Measurements from ENCODE around the gene PTH2. TPM values are rescaled to one million over a fixed set of nuclear protein-coding genes. Genes with fewer than 3 reads are reported as not detected.

PTH2 gene
- total RNA-seq, 1 donor from 2014 or later, result not detected

GRCh38 chr19:49398001-49398615, 25.1 kb downstream of the PTH2 start:
- Mint-ChIP-seq H3K9me3 (ENCODE audit: unreplicated experiment) (no peaks in the 10 kb centered on the region), H3K4me1 (ENCODE audit: low read depth, unreplicated experiment) (no peaks in the 10 kb centered on the region), H3K4me3 (ENCODE audit: unreplicated experiment) (no peak overlapping the region), H3K36me3 (ENCODE audit: low read depth, unreplicated experiment) (no peaks in the 10 kb centered on the region), H3K27ac (ENCODE audit: unreplicated experiment) (no peak overlapping the region), H3K27me3 (ENCODE audit: low read depth, unreplicated experiment) (peaks cover 38% of the 10 kb centered on the region)
- Histone ChIP-seq H3K4me2 (ENCODE audit: low read length) (no peak overlapping the region), H3K9me3 (ENCODE audit: insufficient read depth, low read depth, low read length) (no peaks in the 10 kb centered on the region), H3K36me3 (ENCODE audit: insufficient read depth, low read length) (no peaks in the 10 kb centered on the region), H3K9ac (ENCODE audit: low read length) (no peak overlapping the region), H3K4me3 (ENCODE audit: insufficient read depth, low read depth, low read length) (no peak overlapping the region), H3K27ac (ENCODE audit: low read depth, low read length) (no peak overlapping the region), H4K20me1 (ENCODE audit: insufficient read depth, low read length) (no peaks in the 10 kb centered on the region), H3K79me2 (ENCODE audit: insufficient read depth, low read length) (no peaks in the 10 kb centered on the region), H3K27me3 (ENCODE audit: insufficient read depth, low read length) (no peaks in the 10 kb centered on the region), H2AFZ (ENCODE audit: low read depth, low read length) (no peak overlapping the region), H3K4me1 (ENCODE audit: insufficient read depth, low read length) (no peaks in the 10 kb centered on the region)
- TF ChIP-seq, protein P1, sequence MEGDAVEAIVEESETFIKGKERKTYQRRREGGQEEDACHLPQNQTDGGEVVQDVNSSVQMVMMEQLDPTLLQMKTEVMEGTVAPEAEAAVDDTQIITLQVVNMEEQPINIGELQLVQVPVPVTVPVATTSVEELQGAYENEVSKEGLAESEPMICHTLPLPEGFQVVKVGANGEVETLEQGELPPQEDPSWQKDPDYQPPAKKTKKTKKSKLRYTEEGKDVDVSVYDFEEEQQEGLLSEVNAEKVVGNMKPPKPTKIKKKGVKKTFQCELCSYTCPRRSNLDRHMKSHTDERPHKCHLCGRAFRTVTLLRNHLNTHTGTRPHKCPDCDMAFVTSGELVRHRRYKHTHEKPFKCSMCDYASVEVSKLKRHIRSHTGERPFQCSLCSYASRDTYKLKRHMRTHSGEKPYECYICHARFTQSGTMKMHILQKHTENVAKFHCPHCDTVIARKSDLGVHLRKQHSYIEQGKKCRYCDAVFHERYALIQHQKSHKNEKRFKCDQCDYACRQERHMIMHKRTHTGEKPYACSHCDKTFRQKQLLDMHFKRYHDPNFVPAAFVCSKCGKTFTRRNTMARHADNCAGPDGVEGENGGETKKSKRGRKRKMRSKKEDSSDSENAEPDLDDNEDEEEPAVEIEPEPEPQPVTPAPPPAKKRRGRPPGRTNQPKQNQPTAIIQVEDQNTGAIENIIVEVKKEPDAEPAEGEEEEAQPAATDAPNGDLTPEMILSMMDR (IDR thresholded peaks at IDR 0.05; ENCODE audit: insufficient read depth, low read depth, low read length), result no peak
- FAIRE-seq, result no peak
- DNase-seq (ENCODE audit: low read depth), result no peak

GRCh38 chr19:49396738-49397505, 26.3 kb downstream of the PTH2 start:
- H3K79me2 ChIP-seq (ENCODE audit: insufficient read depth, low read length), result no peaks in the 10 kb centered on the region
- TF ChIP-seq, protein P1 (IDR thresholded peaks at IDR 0.05; ENCODE audit: insufficient read depth, low read depth, low read length), result no peak
- no peak for TF ChIP-seq EZH2 (IDR thresholded peaks at IDR 0.05; ENCODE audit: insufficient read depth, low read length)
- no peaks in the 10 kb centered on the region for H3K36me3 ChIP-seq (ENCODE audit: insufficient read depth, low read length)
- H3K4me3 Mint-ChIP-seq (ENCODE audit: unreplicated experiment), result no peak overlapping the region
- H4K20me1 ChIP-seq (ENCODE audit: insufficient read depth, low read length), result no peaks in the 10 kb centered on the region
- FAIRE-seq (no peak), DNase-seq (ENCODE audit: low read depth) (no peak)
- no peaks in the 10 kb centered on the region for H3K9me3 Mint-ChIP-seq (ENCODE audit: unreplicated experiment)
- H3K4me2 ChIP-seq (ENCODE audit: low read length), result no peak overlapping the region
- peaks cover 49% of the 10 kb centered on the region for H3K27me3 Mint-ChIP-seq (ENCODE audit: low read depth, unreplicated experiment)
- H3K27ac Mint-ChIP-seq (ENCODE audit: unreplicated experiment), result no peak overlapping the region
- no peaks in the 10 kb centered on the region for H3K4me1 Mint-ChIP-seq (ENCODE audit: low read depth, unreplicated experiment)
- no peaks in the 10 kb centered on the region for H3K9me3 ChIP-seq (ENCODE audit: insufficient read depth, low read depth, low read length)
- no peak overlapping the region for H2AFZ ChIP-seq (ENCODE audit: low read depth, low read length)
- no peak overlapping the region for H3K4me3 ChIP-seq (ENCODE audit: insufficient read depth, low read depth, low read length)
- H3K36me3 Mint-ChIP-seq (ENCODE audit: low read depth, unreplicated experiment), result no peaks in the 10 kb centered on the region
- no peak overlapping the region for H3K27ac ChIP-seq (ENCODE audit: low read depth, low read length)
- H3K9ac ChIP-seq (ENCODE audit: low read length), result no peak overlapping the region
- peaks cover 2% of the 10 kb centered on the region for H3K27me3 ChIP-seq (ENCODE audit: insufficient read depth, low read length)
- H3K4me1 ChIP-seq (ENCODE audit: insufficient read depth, low read length), result no peaks in the 10 kb centered on the region
